Astrocyte (in vitro differentiated cells and primary cell): ENCODE measurements around the gene PRKCD. TPM values are rescaled to one million over a fixed set of nuclear protein-coding genes. Genes with fewer than 3 reads are reported as not detected.

Source experiments
- DNase-seq: peaks from one replicate; pipeline ENCODE4 v3.0.0-alpha.2; 2010; ENCODE audit warnings: low read depth
- FAIRE-seq: peaks from 2 replicates; lab custom pipeline; 2011; peaks lifted over from hg19 to GRCh38; lab: Jason Lieb, UNC
- H2AFZ ChIP-seq: 2 replicates; pipeline ENCODE4 v1.6.0; 2012; ENCODE audit warnings: low read depth, low read length, inconsistent platforms
- H3K27ac ChIP-seq: 2 replicates; pipeline ENCODE4 v1.5.1; 2011; ENCODE audit warnings: low read depth, low read length, inconsistent platforms
- H3K27me3 ChIP-seq: 2 replicates; pipeline ENCODE4 v1.6.0; 2011; ENCODE audit warnings: low read length, inconsistent platforms; ENCODE audit not compliant: insufficient read depth
- H3K36me3 ChIP-seq: 2 replicates; pipeline ENCODE4 v1.5.1; 2011; ENCODE audit warnings: low read length, inconsistent platforms; ENCODE audit not compliant: insufficient read depth
- H3K4me1 ChIP-seq: 2 replicates; pipeline ENCODE4 v1.5.1; 2011; ENCODE audit warnings: low read length, inconsistent platforms; ENCODE audit not compliant: insufficient read depth
- H3K4me2 ChIP-seq: 2 replicates; pipeline ENCODE4 v1.6.0; 2012; ENCODE audit warnings: low read length, inconsistent platforms
- H3K4me3 ChIP-seq: 2 replicates; pipeline ENCODE4 v1.5.1; 2011; ENCODE audit warnings: low read depth, mild to moderate bottlenecking, low read length, inconsistent platforms; ENCODE audit not compliant: insufficient read depth
- H3K79me2 ChIP-seq: 2 replicates; pipeline ENCODE4 v1.6.0; 2012; ENCODE audit warnings: mild to moderate bottlenecking, low read length, inconsistent platforms; ENCODE audit not compliant: insufficient read depth
- H3K9ac ChIP-seq: 2 replicates; pipeline ENCODE4 v1.6.0; 2012; ENCODE audit warnings: mild to moderate bottlenecking, low read length, inconsistent platforms
- H3K9me3 ChIP-seq: 2 replicates; pipeline ENCODE4 v1.5.1; 2012; ENCODE audit warnings: low read depth, mild to moderate bottlenecking, low read length, inconsistent platforms; ENCODE audit not compliant: insufficient read depth
- H4K20me1 ChIP-seq: 2 replicates; pipeline ENCODE4 v1.6.0; 2012; ENCODE audit warnings: low read length, inconsistent platforms; ENCODE audit not compliant: insufficient read depth
- H3K27ac Mint-ChIP-seq: one replicate; pipeline ENCODE4 v1.8.0; 2021; ENCODE audit warnings: mild to moderate bottlenecking, mixed read lengths; ENCODE audit not compliant: unreplicated experiment
- H3K27me3 Mint-ChIP-seq: one replicate; pipeline ENCODE4 v1.8.0; 2021; ENCODE audit warnings: low read depth, mixed read lengths; ENCODE audit not compliant: unreplicated experiment
- H3K36me3 Mint-ChIP-seq: one replicate; pipeline ENCODE4 v1.8.0; 2021; ENCODE audit warnings: low read depth, mixed read lengths; ENCODE audit not compliant: unreplicated experiment
- H3K4me1 Mint-ChIP-seq: one replicate; pipeline ENCODE4 v1.8.0; 2021; ENCODE audit warnings: low read depth, mixed read lengths; ENCODE audit not compliant: unreplicated experiment
- H3K4me3 Mint-ChIP-seq: one replicate; pipeline ENCODE4 v1.8.0; 2021; ENCODE audit warnings: mild to moderate bottlenecking, moderate library complexity, mixed read lengths; ENCODE audit not compliant: unreplicated experiment
- H3K9me3 Mint-ChIP-seq: one replicate; pipeline ENCODE4 v1.8.0; 2021; ENCODE audit warnings: mild to moderate bottlenecking, mixed read lengths; ENCODE audit not compliant: unreplicated experiment
- CTCF ChIP-seq: IDR thresholded peaks from 2 replicates; pipeline ENCODE4 v1.5.1; 2011; ENCODE audit warnings: low read depth, mild to moderate bottlenecking, inconsistent platforms, low read length, moderate library complexity; ENCODE audit not compliant: insufficient read depth
- EZH2 ChIP-seq: IDR thresholded peaks from 2 replicates; pipeline ENCODE4 v1.6.1; 2012; ENCODE audit warnings: mild to moderate bottlenecking, low read length, inconsistent platforms; ENCODE audit not compliant: insufficient read depth
- total RNA-seq: library from RNA; stranded (reverse); gene quantifications from 2 replicates; pipeline ENCODE4 v1.2.1, GENCODE V29; 2021

The PRKCD gene
- total RNA-seq, 1 donor from 2014 or later, result 25.4 TPM

GRCh38 chr3:53211706-53212702 is 51.0 kb downstream of the PRKCD start:
- Histone ChIP-seq H3K36me3 (no peaks in the 10 kb centered on the region), H3K27me3 (no peaks in the 10 kb centered on the region), H3K4me2 (no peak overlapping the region), H3K4me1 (no peaks in the 10 kb centered on the region), H3K27ac (no peak overlapping the region), H3K9me3 (no peaks in the 10 kb centered on the region), H2AFZ (no peak overlapping the region), H3K4me3 (no peak overlapping the region), H3K9ac (no peak overlapping the region), H3K79me2 (no peaks in the 10 kb centered on the region), H4K20me1 (no peaks in the 10 kb centered on the region)
- TF ChIP-seq CTCF, result no peak
- TF ChIP-seq EZH2, result no peak
- Mint-ChIP-seq H3K27me3 (no peaks in the 10 kb centered on the region), H3K36me3 (no peaks in the 10 kb centered on the region), H3K4me3 (no peak overlapping the region), H3K27ac (no peak overlapping the region), H3K4me1 (no peaks in the 10 kb centered on the region), H3K9me3 (peaks cover 3% of the 10 kb centered on the region)
- DNase-seq (no peak), FAIRE-seq (no peak)

- no peaks in the 10 kb centered on the region for H3K4me1 ChIP-seq
- no peak overlapping the region for H3K4me3 ChIP-seq
- no peak overlapping the region for H2AFZ ChIP-seq
- H4K20me1 ChIP-seq, result no peaks in the 10 kb centered on the region
- TF ChIP-seq EZH2 (no peak), CTCF (no peak)
- no peak overlapping the region for H3K9ac ChIP-seq
- H3K36me3 Mint-ChIP-seq, result no peaks in the 10 kb centered on the region
- H3K27me3 Mint-ChIP-seq, result no peaks in the 10 kb centered on the region
- no peaks in the 10 kb centered on the region for H3K27me3 ChIP-seq
- peaks cover 3% of the 10 kb centered on the region for H3K9me3 Mint-ChIP-seq
- H3K4me3 Mint-ChIP-seq, result no peak overlapping the region
- no peaks in the 10 kb centered on the region for H3K79me2 ChIP-seq
- no peak overlapping the region for H3K27ac Mint-ChIP-seq
- H3K4me1 Mint-ChIP-seq, result no peaks in the 10 kb centered on the region
- no peak for DNase-seq
- H3K36me3 ChIP-seq, result no peaks in the 10 kb centered on the region
- H3K4me2 ChIP-seq, result no peak overlapping the region
- H3K27ac ChIP-seq, result no peak overlapping the region
- no peaks in the 10 kb centered on the region for H3K9me3 ChIP-seq
- no peak for FAIRE-seq
Measured at GRCh38 chr3:53213276-53213675, 52.3 kb downstream of the PRKCD start.

DNA sequence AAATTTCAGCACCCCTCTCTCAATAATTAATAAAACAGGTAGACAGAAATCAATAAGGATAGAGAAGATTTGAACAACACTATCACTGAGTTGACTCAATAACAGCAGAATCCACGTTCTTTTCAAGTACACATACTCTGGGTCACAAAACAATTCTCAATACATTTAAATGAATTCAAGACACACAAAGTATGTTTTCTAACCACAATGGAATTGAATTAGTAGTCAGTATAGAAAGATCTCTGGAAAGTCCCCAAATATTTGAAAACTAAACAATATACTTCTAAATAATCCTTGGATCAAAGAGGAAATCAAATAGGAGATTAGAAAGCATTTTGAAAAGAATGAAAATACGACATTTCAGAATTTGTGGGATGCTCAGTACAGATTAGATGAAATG is 54.8 kb downstream of the PRKCD start:
- no peaks in the 10 kb centered on the region for H3K27me3 Mint-ChIP-seq

More for the DNA sequence above, 54.8 kb downstream of the PRKCD start:
- H3K27ac Mint-ChIP-seq, result no peak overlapping the region
- H4K20me1 ChIP-seq, result no peaks in the 10 kb centered on the region
- H3K79me2 ChIP-seq, result no peaks in the 10 kb centered on the region
- no peak overlapping the region for H3K4me3 Mint-ChIP-seq
- H3K36me3 ChIP-seq, result no peaks in the 10 kb centered on the region
- H3K27me3 ChIP-seq, result no peaks in the 10 kb centered on the region
- H3K4me2 ChIP-seq, result no peak overlapping the region
- no peaks in the 10 kb centered on the region for H3K36me3 Mint-ChIP-seq
- H3K4me3 ChIP-seq, result no peak overlapping the region
- no peak overlapping the region for H3K27ac ChIP-seq
- no peak overlapping the region for H2AFZ ChIP-seq
- no peak for TF ChIP-seq CTCF
- no peak for TF ChIP-seq EZH2
- no peaks in the 10 kb centered on the region for H3K4me1 Mint-ChIP-seq
- FAIRE-seq (no peak), DNase-seq (no peak)
- H3K9me3 ChIP-seq, result no peaks in the 10 kb centered on the region
- H3K4me1 ChIP-seq, result no peaks in the 10 kb centered on the region
- no peaks in the 10 kb centered on the region for H3K9me3 Mint-ChIP-seq
- no peak overlapping the region for H3K9ac ChIP-seq
